H1 (cell line): ENCODE measurements around the gene IL17D. TPM values are rescaled to one million over a fixed set of nuclear protein-coding genes. Genes with fewer than 3 reads are reported as not detected.

Experiments
- CTCF ChIA-PET: fragments of 300-600 bp; sonication (Branson Sonifier 250); formaldehyde crosslinking; loops from one replicate; lab custom pipeline; 2021; ENCODE audit not compliant: partially characterized antibody; lab: Charles Lee
- POLR2A ChIA-PET: fragments of 300-600 bp; sonication (Branson Sonifier 250); formaldehyde crosslinking; loops from one replicate; lab custom pipeline; 2021; ENCODE audit warnings: inconsistent platforms; ENCODE audit not compliant: partially characterized antibody; lab: Charles Lee
- DNase-seq, 2 experiments: peaks; one replicate each; pipeline versions ENCODE4 v3.0.0 to v3.0.0-alpha.2; 2010 to 2022; ENCODE audit warnings: low spot score in 2 of 2, low read depth in 1 of 2, mixed read lengths in 1 of 2
- FAIRE-seq: peaks from 2 replicates; lab custom pipeline; 2011; peaks lifted over from hg19 to GRCh38; lab: Jason Lieb, UNC
- H2AFZ ChIP-seq: 2 replicates; pipeline ENCODE4 v1.8.1; 2012; ENCODE audit warnings: low read length, inconsistent platforms
- H2AK5ac ChIP-seq: 2 replicates; pipeline ENCODE4 v1.6.1; 2013; ENCODE audit warnings: low read depth, low read length
- H2BK120ac ChIP-seq: replicated peaks from 2 replicates; pipeline ENCODE3; 2013; ENCODE audit warnings: low read depth, low read length, inconsistent platforms
- H2BK12ac ChIP-seq: 2 replicates; pipeline ENCODE4 v1.6.1; 2013; ENCODE audit warnings: low read depth, low read length
- H2BK15ac ChIP-seq: 2 replicates; pipeline ENCODE4 v1.6.1; 2013; ENCODE audit warnings: low read length
- H2BK20ac ChIP-seq: 2 replicates; pipeline ENCODE4 v1.6.1; 2013; ENCODE audit warnings: low read length
- H2BK5ac ChIP-seq: 2 replicates; pipeline ENCODE4 v1.6.1; 2013; ENCODE audit warnings: low read depth, low read length
- H3K14ac ChIP-seq: 2 replicates; pipeline ENCODE4 v1.6.1; 2013; ENCODE audit warnings: inconsistent platforms; ENCODE audit not compliant: insufficient read length
- H3K18ac ChIP-seq: 2 replicates; pipeline ENCODE4 v1.6.1; 2013; ENCODE audit warnings: low read length; ENCODE audit errors: extremely low read depth
- H3K23ac ChIP-seq: 2 replicates; pipeline ENCODE4 v1.6.1; 2013; ENCODE audit warnings: inconsistent platforms; ENCODE audit not compliant: insufficient read length
- H3K23me2 ChIP-seq: 2 replicates; pipeline ENCODE4 v1.6.1; 2013; ENCODE audit warnings: low read depth, low read length
- H3K27ac ChIP-seq: 2 replicates; pipeline ENCODE4 v1.6.1; 2011; ENCODE audit warnings: low read depth, low read length, inconsistent platforms
- H3K27me3 ChIP-seq, 4 experiments: replicated peaks in 1 of 4; 1 replicate in 1 of 4; 2 replicates in 3 of 4; pipeline versions ENCODE4 v1.6.1 to v1.8.1; 2011 to 2013; ENCODE audit warnings: low read length in 3 of 4, mild to moderate bottlenecking in 3 of 4, inconsistent platforms in 2 of 4, mixed read lengths in 2 of 4, moderate library complexity in 1 of 4; ENCODE audit not compliant: control insufficient read depth in 3 of 4, insufficient read depth in 3 of 4; ENCODE audit errors: extremely low read depth in 1 of 4
- H3K36me3 ChIP-seq, 4 experiments: 2 replicates each; pipeline versions ENCODE4 v1.6.1 to v1.8.1; 2011 to 2013; ENCODE audit warnings: mild to moderate bottlenecking in 4 of 4, low read length in 3 of 4, moderate library complexity in 2 of 4, control low read depth in 1 of 4, inconsistent platforms in 1 of 4; ENCODE audit not compliant: insufficient read depth in 4 of 4, control insufficient read depth in 2 of 4
- H3K4ac ChIP-seq: replicated peaks from 2 replicates; pipeline ENCODE3; 2013; ENCODE audit warnings: low read length, low read depth, mixed read lengths, inconsistent platforms; ENCODE audit not compliant: insufficient read length
- H3K4me1 ChIP-seq, 4 experiments: replicated peaks in 1 of 4; 1 replicate in 1 of 4; 2 replicates in 3 of 4; pipeline versions ENCODE4 v1.6.1 to v1.8.1; 2011 to 2013; ENCODE audit warnings: low read length in 3 of 4, inconsistent platforms in 2 of 4, mixed read lengths in 1 of 4; ENCODE audit not compliant: insufficient read depth in 4 of 4, control insufficient read depth in 3 of 4
- H3K4me2 ChIP-seq, 2 experiments: 2 replicates each; pipeline versions ENCODE4 v1.6.1 to v1.8.1; 2011 to 2013; ENCODE audit warnings: low read depth in 2 of 2, low read length in 2 of 2, control low read depth in 1 of 2, inconsistent platforms in 1 of 2, mild to moderate bottlenecking in 1 of 2; ENCODE audit not compliant: insufficient read depth in 1 of 2
- H3K4me3 ChIP-seq, 4 experiments: fragments of 200-600, 300-600 bp in 1 of 4; sonication (generic), shearing (Covaris generic), sonication (Bioruptor Twin) in 1 of 4; 2 replicates each; pipeline versions ENCODE4 v1.5.1 to v1.8.1; 2011 to 2016; ENCODE audit warnings: low read length in 4 of 4, low read depth in 3 of 4, control low read depth in 2 of 4, inconsistent platforms in 2 of 4, mild to moderate bottlenecking in 2 of 4, mixed read lengths in 1 of 4, moderate library complexity in 1 of 4; ENCODE audit not compliant: insufficient read depth in 2 of 4; ENCODE audit errors: extremely low read depth in 1 of 4
- H3K56ac ChIP-seq: replicated peaks from 2 replicates; pipeline ENCODE3; 2013; ENCODE audit warnings: low read depth, mild to moderate bottlenecking, mixed read lengths, low read length, inconsistent platforms; ENCODE audit not compliant: insufficient read length
- H3K79me1 ChIP-seq: 2 replicates; pipeline ENCODE4 v1.6.1; 2013; ENCODE audit warnings: low read depth, low read length, control low read depth
- H3K79me2 ChIP-seq, 2 experiments: 2 replicates each; pipeline versions ENCODE4 v1.6.1 to v1.8.1; 2012 to 2013; ENCODE audit warnings: low read length in 2 of 2, mild to moderate bottlenecking in 2 of 2, inconsistent platforms in 1 of 2; ENCODE audit not compliant: insufficient read depth in 2 of 2, control insufficient read depth in 1 of 2
- H3K9ac ChIP-seq, 4 experiments: replicated peaks in 1 of 4; 1 replicate in 1 of 4; 2 replicates in 3 of 4; pipeline versions ENCODE4 v1.6.1 to v1.8.1; 2011 to 2013; ENCODE audit warnings: low read depth in 3 of 4, low read length in 3 of 4, control low read depth in 2 of 4, mild to moderate bottlenecking in 2 of 4, moderate library complexity in 2 of 4, inconsistent platforms in 1 of 4; ENCODE audit errors: extremely low read depth in 1 of 4
- H3K9me3 ChIP-seq, 2 experiments: 2 replicates each; pipeline versions ENCODE4 v1.6.1 to v1.8.1; 2012 to 2013; ENCODE audit warnings: mild to moderate bottlenecking in 2 of 2, moderate library complexity in 2 of 2, control low read depth in 1 of 2, inconsistent platforms in 1 of 2, low read depth in 1 of 2, low read length in 1 of 2, mixed read lengths in 1 of 2; ENCODE audit not compliant: insufficient read depth in 2 of 2
- H4K20me1 ChIP-seq, 2 experiments: replicated peaks in 1 of 2; 2 replicates each; pipeline versions ENCODE3 to v1.8.1; 2011 to 2013; ENCODE audit warnings: inconsistent platforms in 2 of 2, low read length in 2 of 2, mild to moderate bottlenecking in 1 of 2; ENCODE audit not compliant: insufficient read depth in 2 of 2, control insufficient read depth in 1 of 2
- H4K5ac ChIP-seq: 2 replicates; pipeline ENCODE4 v1.6.1; 2013; ENCODE audit warnings: low read length, low read depth, mixed read lengths, inconsistent platforms; ENCODE audit not compliant: insufficient read length
- H4K8ac ChIP-seq: 2 replicates; pipeline ENCODE4 v1.8.0; 2013; ENCODE audit warnings: mild to moderate bottlenecking, moderate library complexity, low read length, inconsistent platforms; ENCODE audit not compliant: insufficient read depth; ENCODE audit errors: extremely low read depth
- H4K91ac ChIP-seq: replicated peaks from 2 replicates; pipeline ENCODE3; 2013; ENCODE audit warnings: low read length, mixed read lengths, inconsistent platforms; ENCODE audit not compliant: insufficient read length
- ASH2L ChIP-seq: fragments of 200-600, 300-600 bp; sonication (generic); IDR thresholded peaks from one replicate; pipeline ENCODE4 v1.7.1; 2017; ENCODE audit warnings: low read length
- BCL11A ChIP-seq, 2 experiments: IDR thresholded peaks; one replicate each; pipeline ENCODE4 v1.6.1; 2011; ENCODE audit warnings: low read depth in 2 of 2, low read length in 2 of 2, mild to moderate bottlenecking in 2 of 2
- CBX8 ChIP-seq: fragments of 300-800, 300-1000 bp; sonication (generic); IDR thresholded peaks from 2 replicates; pipeline ENCODE4 v1.7.1; 2016; ENCODE audit warnings: low read depth, low read length, borderline replicate concordance
- GTF2F1 ChIP-seq: IDR thresholded peaks from 2 replicates; pipeline ENCODE4 v1.6.1; 2012; ENCODE audit warnings: low read depth, low read length, improper control_type of control experiment, borderline replicate concordance
- MAFK ChIP-seq: IDR thresholded peaks from 2 replicates; pipeline ENCODE4 v1.6.1; 2012; ENCODE audit warnings: low read depth, mild to moderate bottlenecking, improper control_type of control experiment, low read length
- POU5F1 ChIP-seq: IDR thresholded peaks from 2 replicates; pipeline ENCODE4 v1.6.1; 2011; ENCODE audit warnings: low read depth, mild to moderate bottlenecking, low read length, moderate library complexity
- TAF1 ChIP-seq: IDR thresholded peaks from 2 replicates; pipeline ENCODE4 v1.6.1; 2011; ENCODE audit warnings: mild to moderate bottlenecking, low read depth, low read length
- TBP ChIP-seq: IDR thresholded peaks from 2 replicates; pipeline ENCODE4 v1.6.1; 2011; ENCODE audit warnings: low read depth, low read length, improper control_type of control experiment
- TEAD4 ChIP-seq: IDR thresholded peaks from 2 replicates; pipeline ENCODE4 v1.6.1; 2012; ENCODE audit warnings: low read depth, low read length, inconsistent platforms, mixed read lengths
- YY1 ChIP-seq: IDR thresholded peaks from 2 replicates; pipeline ENCODE4 v1.6.1; 2011; ENCODE audit warnings: low read depth, mild to moderate bottlenecking, low read length
- WGBS, 2 experiments: shearing (Covaris generic) in 1 of 2; methylation state at CpG; one replicate each; pipeline versions ENCODE4 v1.1.6 to v1.1.7; 2013 to 2015; ENCODE audit warnings: low lambda C conversion rate in 2 of 2, mixed read lengths in 2 of 2, inconsistent platforms in 1 of 2, low coverage in 1 of 2, missing lambda C conversion rate in 1 of 2; ENCODE audit not compliant: insufficient replicate concordance in 2 of 2, insufficient coverage in 1 of 2, insufficient read length in 1 of 2; ENCODE audit errors: extremely low coverage in 1 of 2, missing lambda C conversion rate in 1 of 2; 5-methylcytosine and 5-hydroxymethylcytosine counted together
- polyA plus RNA-seq, 7 experiments: library from polyadenylated mRNA; depleted of rRNA in 3 of 7; stranded (reverse) in 5 of 7; unstranded in 2 of 7; fragments of >200 nt in 5 of 7; fragments of 200-250 nt in 2 of 7; gene quantifications; 1 replicate in 5 of 7; 2 replicates in 1 of 7; 4 replicates in 1 of 7; pipeline versions ENCODE4 v1.2.1 to v1.2.3, GENCODE V29; 2011 to 2013; ENCODE audit warnings: missing spikeins in 2 of 7, mixed read lengths in 2 of 7
- total RNA-seq: library from RNA; stranded (reverse); fragmentation: NEBNext Ultra II Directional; extraction: Animal tissue kit (Norgen Biotek cat#: 25700); gene quantifications from 2 replicates; pipeline ENCODE4 v1.2.1, GENCODE V29; 2021

The IL17D gene
- total and polyA plus RNA-seq, 2 of the 8 experiments (the other 6 are each of a cell fraction or from before 2014, with no cell fraction given) = 0.56 to 0.59 TPM

- Histone ChIP-seq H3K56ac (no peak overlapping the region), H2BK120ac (no peak overlapping the region), H3K36me3 (no peaks in the 10 kb centered on the region), H3K79me2 (no peaks in the 10 kb centered on the region), H2AFZ (no peak overlapping the region), H4K5ac (no peak overlapping the region), H3K79me1 (no peaks in the 10 kb centered on the region), H2BK12ac (no peak overlapping the region), H3K27ac (no peak overlapping the region)
- POLR2A ChIA-PET = no interaction called here
- FAIRE-seq = no peak
- TF ChIP-seq GTF2F1 (no peak), POU5F1 (no peak), TEAD4 (no peak), BCL11A (IDR thresholded peaks at IDR 0.05; ENCODE audit: low read depth in 2 of 2, low read length in 2 of 2) (no peak), TBP (no peak), TAF1 (no peak), MAFK (no peak), CBX8 (no peak), YY1 (no peak), ASH2L (no peak)
- TF ChIP-seq, all 59 proteins: peak for 0
- Histone ChIP-seq H2AK5ac (no peak overlapping the region), H3K23me2 (no peaks in the 10 kb centered on the region), H3K14ac (no peak overlapping the region), H3K4me2 (no peak overlapping the region), H4K8ac (no peak overlapping the region), H2BK5ac (no peak overlapping the region), H3K9me3 (no peaks in the 10 kb centered on the region), H3K4me3 (no peak overlapping the region), H3K4ac (no peak overlapping the region), H4K91ac (no peak overlapping the region), H4K20me1 (peaks cover 0 to 1% of the 10 kb centered on the region in 2 experiments), H3K27me3 (0 out of 7 replicates have a peak, but pooled peaks cover 0 to under 1% (median under 1%) of the 10 kb centered on the region in 4 experiments), H3K9ac (no peak overlapping the region), H2BK20ac (no peak overlapping the region), H3K23ac (no peak overlapping the region), H3K18ac (no peak overlapping the region), H3K4me1 (no peaks in the 10 kb centered on the region), H2BK15ac (no peak overlapping the region)
- CTCF ChIA-PET = no interaction called here
- WGBS, 2 experiments = 83% methylated on average over 4 of the region's 4 CpGs; no CpG with 5 or more reads in 1 of the 2 experiments
- no peak for DNase-seq
Observed at GRCh38 chr13:20696073-20696472, 7.4 kb upstream of the IL17D start.
